SK-N-MC (cell line): Measurements from ENCODE around the gene FPR1.

Experiments used
- DNase-seq: peaks from one replicate; pipeline ENCODE4 v3.0.0-alpha.2; 2011; ENCODE audit warnings: low read depth, low spot score
- H3K27ac ChIP-seq: fragments of 200-600 bp; sonication (generic); 2 replicates; pipeline ENCODE4 v1.5.1; 2016; ENCODE audit warnings: mixed run types
- H3K36me3 ChIP-seq: fragments of 200-600 bp; sonication (generic); 2 replicates; pipeline ENCODE4 v1.6.1; 2017; ENCODE audit warnings: antibody characterized with exemption, low read length, mixed read lengths; ENCODE audit not compliant: insufficient read depth
- H3K4me3 ChIP-seq: fragments of 200-600 bp; sonication (generic); 2 replicates; pipeline ENCODE4 v1.5.1; 2016
- H3K9ac ChIP-seq: fragments of 200-600 bp; sonication (generic); 2 replicates; pipeline ENCODE4 v1.8.0; 2017; ENCODE audit warnings: mixed run types, mixed read lengths; ENCODE audit not compliant: insufficient read length
- H3K9me3 ChIP-seq: fragments of 200-600 bp; sonication (generic); 2 replicates; pipeline ENCODE4 v1.6.1; 2017; ENCODE audit warnings: low read depth, mild to moderate bottlenecking, antibody characterized with exemption, low read length, moderate library complexity, mixed read lengths
- EZH2 ChIP-seq: fragments of 200-600 bp; sonication (generic); IDR thresholded peaks from one replicate; pipeline ENCODE4 v1.6.1; 2017; ENCODE audit warnings: antibody characterized with exemption
- FOXP2 ChIP-seq: optimal IDR thresholded peaks from 2 replicates; pipeline ENCODE3; 2011; ENCODE audit warnings: mild to moderate bottlenecking, moderate library complexity; ENCODE audit not compliant: insufficient read depth; ENCODE audit errors: extremely low read length, control extremely low read depth
- POLR2AphosphoS5 ChIP-seq: IDR thresholded peaks from 2 replicates; pipeline ENCODE4 v1.6.1; 2012; ENCODE audit warnings: mild to moderate bottlenecking, low read depth, low read length, borderline replicate concordance

FPR1 gene

GRCh38 chr19:51794885-51795490 lies 43.3 kb upstream of the FPR1 start, which contains the start of gene FPR3:
Gene FPR3 (plus strand): TSS chr19:51795157. CDS start chr19:51823749, 28,592 bp downstream.
- Histone ChIP-seq H3K27ac (no peak within 1 kb of the TSS), H3K36me3 (no peaks in the 10 kb centered on the region), H3K9me3 (no peaks in the 10 kb centered on the region), H3K9ac (no peak within 1 kb of the TSS), H3K4me3 (no peak within 1 kb of the TSS)
- TF ChIP-seq EZH2: no peak
- TF ChIP-seq FOXP2: no peak
- TF ChIP-seq POLR2AphosphoS5: no peak
- no peak for DNase-seq

DNA sequence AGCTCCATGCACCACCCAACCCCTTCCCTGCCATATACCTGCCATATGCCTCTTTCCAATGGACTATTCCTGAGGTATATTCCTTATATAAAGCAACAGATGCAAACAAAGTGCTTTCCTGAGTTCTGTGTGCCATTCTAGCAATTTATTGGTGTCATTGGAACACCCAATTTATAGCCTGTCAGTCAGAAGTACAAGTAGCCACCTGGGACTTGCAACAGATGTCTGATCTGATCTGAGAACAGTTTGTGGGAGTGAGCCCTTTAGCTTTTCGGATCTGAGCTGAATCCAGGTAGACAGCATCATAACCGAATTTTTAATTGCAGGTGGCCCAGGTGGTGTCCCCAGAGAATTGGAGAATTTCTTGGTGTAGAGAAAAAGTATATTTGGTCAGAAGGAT lies 42.3 kb upstream of the FPR1 start:
- DNase-seq: no peak
- H3K4me3 ChIP-seq: no peak overlapping the region
- no peaks in the 10 kb centered on the region for H3K9me3 ChIP-seq
- TF ChIP-seq FOXP2 (no peak), POLR2AphosphoS5 (no peak), EZH2 (no peak)
- H3K27ac ChIP-seq: no peak overlapping the region
- no peaks in the 10 kb centered on the region for H3K36me3 ChIP-seq
- no peak overlapping the region for H3K9ac ChIP-seq

DNA sequence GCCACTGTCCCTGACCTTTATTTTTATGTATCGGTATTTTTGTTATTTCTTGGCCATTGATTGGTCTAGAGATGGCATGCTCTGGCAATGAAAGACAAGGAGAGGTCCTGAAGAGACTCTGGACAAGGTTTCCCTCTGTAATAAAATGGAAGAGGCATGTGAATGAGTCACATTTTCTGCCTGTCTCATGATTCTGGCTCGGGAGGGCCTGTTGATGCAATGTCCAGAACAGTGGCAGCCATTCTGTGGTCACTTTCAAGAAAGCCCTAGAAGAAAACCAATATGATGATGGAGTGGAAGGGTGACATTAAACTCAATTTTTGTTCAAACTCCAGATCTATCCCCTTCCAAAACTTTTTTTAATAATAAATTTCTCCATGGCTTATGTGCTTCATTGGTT lies 41.3 kb upstream of the FPR1 start:
- DNase-seq: no peak
- no peak overlapping the region for H3K4me3 ChIP-seq
- H3K9me3 ChIP-seq: no peaks in the 10 kb centered on the region
- no peaks in the 10 kb centered on the region for H3K36me3 ChIP-seq
- no peak overlapping the region for H3K9ac ChIP-seq
- TF ChIP-seq FOXP2: no peak
- TF ChIP-seq POLR2AphosphoS5: no peak
- no peak for TF ChIP-seq EZH2
- H3K27ac ChIP-seq: no peak overlapping the region

DNA sequence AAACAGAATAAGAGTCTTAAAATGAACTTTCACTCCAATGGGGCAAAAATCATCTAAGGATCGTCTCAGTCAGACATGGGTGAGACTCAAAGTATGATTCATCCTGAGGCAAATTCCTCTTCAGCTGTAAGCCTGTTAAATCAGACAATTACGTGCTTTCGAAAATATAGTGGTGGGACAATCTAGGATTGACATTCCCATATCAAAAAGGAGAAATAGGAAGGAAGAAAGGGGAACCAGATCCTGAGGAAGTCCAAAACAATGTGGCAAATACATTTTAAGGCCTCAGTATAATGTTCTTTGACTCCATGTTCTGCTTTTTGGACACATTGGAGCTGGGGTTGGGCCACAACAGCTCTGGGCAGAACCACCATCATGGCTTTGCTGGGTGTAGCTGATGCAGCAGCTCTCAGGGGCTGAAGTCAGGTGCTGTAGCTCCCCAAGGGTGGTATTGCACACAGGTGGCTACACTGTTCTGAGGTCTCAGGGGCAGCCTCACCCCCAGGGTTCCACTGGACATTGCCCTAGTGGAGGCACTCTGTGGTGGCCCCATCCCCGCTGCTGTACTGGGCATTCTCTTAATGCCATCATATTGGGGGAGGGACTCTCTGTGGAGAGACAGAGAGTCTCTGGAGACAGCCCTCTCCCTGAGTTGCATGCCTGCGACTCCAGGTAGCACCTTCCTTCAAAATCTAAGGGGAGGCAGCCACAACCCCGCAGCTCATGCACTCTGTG lies 37.5 kb upstream of the FPR1 start:
- no peak for TF ChIP-seq EZH2
- TF ChIP-seq POLR2AphosphoS5: no peak
- no peak for TF ChIP-seq FOXP2

DNA sequence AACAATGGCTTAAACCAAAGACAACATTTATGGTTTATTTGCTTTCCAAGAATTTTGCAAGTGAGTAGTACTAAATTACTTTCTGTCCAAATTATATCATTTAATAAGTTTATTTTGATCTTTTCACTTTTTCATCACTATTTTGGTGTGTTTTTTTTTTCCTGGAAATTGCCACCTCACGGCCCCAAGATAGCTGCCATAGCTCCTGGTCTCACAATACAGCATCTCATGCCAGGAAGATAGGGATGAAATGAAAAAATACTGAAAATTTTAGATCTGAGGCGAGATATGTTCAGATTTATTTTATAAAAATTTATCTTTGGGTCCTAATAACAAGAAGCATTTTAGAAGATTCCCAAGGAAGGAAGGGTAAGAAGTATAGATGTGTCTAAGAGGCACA lies 36.4 kb upstream of the FPR1 start:
- no peaks in the 10 kb centered on the region for H3K9me3 ChIP-seq
- no peaks in the 10 kb centered on the region for H3K36me3 ChIP-seq
- H3K4me3 ChIP-seq: no peak overlapping the region
- H3K27ac ChIP-seq: no peak overlapping the region
- H3K9ac ChIP-seq: no peak overlapping the region
- TF ChIP-seq FOXP2 (no peak), POLR2AphosphoS5 (no peak), EZH2 (no peak)
- no peak for DNase-seq

More for the DNA sequence above, 37.5 kb upstream of the FPR1 start:
- Histone ChIP-seq H3K36me3 (no peaks in the 10 kb centered on the region), H3K9me3 (no peaks in the 10 kb centered on the region), H3K9ac (no peak overlapping the region), H3K4me3 (no peak overlapping the region), H3K27ac (no peak overlapping the region)
- no peak for DNase-seq

GRCh38 chr19:51786646-51787494 lies 35.2 kb upstream of the FPR1 start:
- no peak for DNase-seq
- Histone ChIP-seq H3K36me3 (no peaks in the 10 kb centered on the region), H3K9ac (no peak overlapping the region), H3K4me3 (no peak overlapping the region), H3K27ac (no peak overlapping the region), H3K9me3 (no peaks in the 10 kb centered on the region)
- TF ChIP-seq FOXP2 (no peak), POLR2AphosphoS5 (no peak), EZH2 (no peak)

- Histone ChIP-seq H3K9me3 (no peaks in the 10 kb centered on the region), H3K36me3 (no peaks in the 10 kb centered on the region), H3K9ac (no peak overlapping the region), H3K27ac (no peak overlapping the region), H3K4me3 (no peak overlapping the region)
- TF ChIP-seq POLR2AphosphoS5: no peak
- TF ChIP-seq FOXP2: no peak
- no peak for TF ChIP-seq EZH2
- no peak for DNase-seq
These were observed 33.4 kb upstream of the FPR1 start for GRCh38 chr19:51784922-51785690.
